Activated CD4-positive, CD25-positive, alpha-beta regulatory T cell treated with anti-CD3 and anti-CD28 coated beads, Interleukin-2, amount 50 U/mL, for 72 hours (primary cell): Measurements from ENCODE around the gene CIZ1.

Source experiments
- DNase-seq: peaks from one replicate; pipeline ENCODE4 v3.0.0; 2021

CIZ1 gene

DNA sequence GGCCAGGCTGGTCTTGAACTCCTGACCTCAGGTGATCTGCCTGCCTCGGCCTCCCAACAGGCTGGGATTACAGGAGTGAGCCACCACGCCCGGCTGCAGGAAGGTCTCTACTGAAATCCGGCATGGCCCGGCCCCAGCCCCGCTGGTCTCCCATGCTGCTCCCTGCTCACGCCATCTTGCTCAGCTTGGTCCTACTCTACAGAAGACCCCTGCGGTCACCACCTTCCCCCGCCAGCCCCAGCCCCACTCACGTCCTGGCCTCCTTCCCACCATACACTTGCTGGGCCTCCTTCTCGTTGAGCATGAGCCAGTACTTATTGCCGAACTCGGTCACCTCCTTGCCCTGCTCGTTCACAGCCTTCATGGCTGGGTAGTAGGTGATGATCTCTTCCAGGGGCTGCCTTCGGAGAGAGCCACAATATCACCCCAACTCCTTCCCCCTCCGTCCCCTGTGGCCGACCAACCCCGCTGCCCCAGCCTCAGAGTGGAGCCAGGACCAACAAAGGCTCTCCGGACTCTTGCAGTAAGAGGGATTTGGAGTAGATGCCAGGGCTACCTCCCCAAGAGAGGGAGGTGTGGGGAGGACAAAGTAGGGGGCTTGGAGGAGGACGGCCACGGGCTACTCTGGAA is 67.8 kb downstream of the CIZ1 start:
- no peak for DNase-seq

DNA sequence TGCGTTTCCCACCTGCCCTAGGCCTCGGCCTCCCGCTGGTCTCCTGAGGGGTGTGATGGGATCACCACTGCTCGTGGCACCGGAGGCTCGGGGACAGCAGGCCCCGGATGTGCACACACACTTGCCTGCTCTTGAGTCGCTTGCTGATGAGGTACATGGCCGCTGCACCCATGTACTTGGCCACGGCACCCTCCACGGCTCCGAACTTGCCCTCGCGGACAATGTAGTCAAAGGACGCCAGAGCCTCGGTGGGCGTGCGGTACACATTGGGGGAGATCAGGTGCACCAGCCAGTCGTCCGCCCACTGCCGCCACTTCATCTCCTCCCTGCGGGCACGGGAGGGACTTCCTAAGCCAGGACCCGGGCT is 68.6 kb downstream of the CIZ1 start:
- no peak for DNase-seq

DNA sequence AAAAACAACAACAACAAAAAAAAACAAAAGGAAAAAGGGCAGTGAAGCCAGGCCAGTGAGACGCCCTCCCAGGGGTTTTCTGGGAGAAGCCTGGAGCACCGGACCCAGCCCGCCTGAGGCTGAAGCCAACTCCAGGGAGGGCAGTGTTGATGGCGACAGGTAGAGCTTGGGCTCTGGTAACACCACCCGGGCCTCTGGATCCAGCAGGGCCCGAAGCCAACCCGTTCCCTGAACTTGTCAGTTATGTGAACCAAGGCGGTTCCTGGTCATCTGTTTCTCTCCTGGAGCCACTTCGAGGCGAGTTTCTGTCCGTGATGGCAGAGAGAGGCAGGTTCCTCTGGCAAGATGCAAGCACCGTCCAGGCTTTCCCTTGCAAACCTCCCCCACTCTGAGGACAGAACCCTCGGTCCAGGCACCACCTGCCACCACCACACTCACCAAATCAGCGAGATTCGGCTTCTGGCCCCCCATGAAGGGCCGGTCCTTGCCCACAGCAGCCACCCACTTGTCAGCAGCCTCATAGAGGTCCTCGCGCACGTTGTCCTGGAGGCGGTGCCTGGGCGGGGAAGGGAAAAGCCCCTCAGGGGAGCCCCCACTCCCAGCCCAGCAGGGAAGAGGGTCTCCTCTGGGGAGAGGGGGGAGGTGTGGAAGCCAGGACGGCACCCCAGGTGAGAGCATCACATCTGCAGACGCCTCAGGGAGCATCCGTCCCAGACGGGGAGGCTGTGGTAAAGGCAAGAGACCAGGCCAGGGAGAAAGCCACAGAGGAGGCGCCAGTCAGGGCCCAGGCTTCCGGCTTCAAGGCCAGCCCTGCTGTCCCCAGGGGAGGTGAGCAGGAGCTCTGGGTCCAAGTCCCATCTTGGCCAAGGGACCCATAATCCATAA is 69.2 kb downstream of the CIZ1 start:
- DNase-seq: no peak

DNA sequence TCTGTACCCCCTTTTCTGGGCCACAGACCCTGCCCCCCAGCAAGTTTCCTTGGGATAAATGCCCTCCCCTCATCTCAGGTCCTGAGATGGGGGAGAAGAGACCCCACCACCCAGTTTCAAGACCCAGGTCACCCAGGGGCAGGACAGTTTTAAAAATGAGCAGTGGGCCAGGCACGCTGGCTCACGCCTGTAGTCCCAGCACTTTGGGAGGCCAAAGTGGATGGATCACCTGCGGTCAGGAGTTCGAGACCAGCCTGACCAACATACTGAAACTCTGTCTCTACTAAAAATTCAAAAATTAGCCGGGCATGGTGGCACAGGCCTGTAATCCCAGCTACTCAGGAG is 69.9 kb downstream of the CIZ1 start:
- no peak for DNase-seq

DNA sequence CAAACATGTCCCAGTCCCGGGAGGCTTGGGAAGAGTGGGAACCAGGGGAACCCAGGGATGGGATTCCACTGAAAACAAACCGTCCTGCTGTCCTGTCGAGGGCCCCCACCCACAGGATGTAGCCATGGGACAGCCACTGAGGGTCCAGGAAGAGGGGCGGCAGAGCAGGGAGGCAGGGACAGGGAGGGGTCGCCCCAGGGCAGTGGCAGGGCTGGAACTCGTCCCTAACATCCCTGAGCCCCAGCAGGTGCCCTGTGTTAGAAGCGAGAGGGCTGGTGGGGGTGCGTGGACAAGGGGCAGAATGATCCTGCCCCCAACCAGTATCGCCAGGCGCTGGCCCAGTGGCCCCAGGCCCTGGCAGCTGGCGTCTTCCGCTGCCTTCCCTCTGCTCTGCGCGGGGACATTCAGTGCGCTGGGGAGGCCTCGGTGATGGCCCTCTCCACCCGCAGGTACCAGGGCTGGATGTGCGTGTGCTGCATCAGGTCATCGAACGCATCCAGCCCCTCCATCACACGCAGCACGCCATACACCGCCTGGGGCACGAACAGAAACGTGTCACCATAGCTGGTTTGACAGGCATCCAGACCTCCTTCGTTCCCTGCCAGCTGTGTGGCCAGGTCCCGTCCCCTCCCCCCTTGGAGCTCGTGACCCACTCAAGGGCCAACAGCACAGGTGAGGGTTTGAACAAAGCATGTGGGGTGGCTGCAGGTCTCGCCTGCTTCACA is 70.5 kb downstream of the CIZ1 start:
- DNase-seq: no peak

DNA sequence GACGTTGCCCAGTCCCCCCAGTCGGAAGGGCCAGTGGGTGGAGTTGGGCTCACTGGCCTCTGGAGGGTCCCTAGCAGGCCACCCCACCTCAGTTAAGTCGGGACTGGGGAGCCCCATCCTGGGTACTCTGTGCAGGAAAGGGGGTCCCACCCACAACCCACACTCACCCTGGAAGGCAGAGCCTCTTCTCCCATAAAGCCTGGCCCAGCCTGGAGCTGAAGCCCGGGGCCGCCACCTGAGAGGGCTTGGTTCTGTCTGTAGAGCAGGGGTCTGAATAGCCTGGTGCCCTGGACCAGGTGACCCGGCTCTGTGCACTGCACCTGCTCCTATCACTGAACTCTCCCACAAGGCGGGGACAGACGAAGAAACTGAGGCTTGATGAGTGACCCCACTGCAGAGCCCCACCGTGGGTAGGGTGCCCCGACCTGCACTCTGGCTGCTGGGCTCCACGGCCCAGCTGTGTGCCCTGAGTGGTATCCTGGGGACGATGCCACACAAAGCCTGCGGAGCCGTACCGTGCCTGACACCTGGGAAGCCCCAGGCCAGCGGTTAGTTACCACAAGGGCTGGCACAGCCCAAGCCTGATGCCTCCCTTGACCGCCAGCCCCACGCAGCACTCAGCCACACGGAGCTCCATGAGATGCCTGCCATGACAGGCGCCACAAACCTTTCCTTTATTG is 71.2 kb downstream of the CIZ1 start:
- no peak for DNase-seq

DNA sequence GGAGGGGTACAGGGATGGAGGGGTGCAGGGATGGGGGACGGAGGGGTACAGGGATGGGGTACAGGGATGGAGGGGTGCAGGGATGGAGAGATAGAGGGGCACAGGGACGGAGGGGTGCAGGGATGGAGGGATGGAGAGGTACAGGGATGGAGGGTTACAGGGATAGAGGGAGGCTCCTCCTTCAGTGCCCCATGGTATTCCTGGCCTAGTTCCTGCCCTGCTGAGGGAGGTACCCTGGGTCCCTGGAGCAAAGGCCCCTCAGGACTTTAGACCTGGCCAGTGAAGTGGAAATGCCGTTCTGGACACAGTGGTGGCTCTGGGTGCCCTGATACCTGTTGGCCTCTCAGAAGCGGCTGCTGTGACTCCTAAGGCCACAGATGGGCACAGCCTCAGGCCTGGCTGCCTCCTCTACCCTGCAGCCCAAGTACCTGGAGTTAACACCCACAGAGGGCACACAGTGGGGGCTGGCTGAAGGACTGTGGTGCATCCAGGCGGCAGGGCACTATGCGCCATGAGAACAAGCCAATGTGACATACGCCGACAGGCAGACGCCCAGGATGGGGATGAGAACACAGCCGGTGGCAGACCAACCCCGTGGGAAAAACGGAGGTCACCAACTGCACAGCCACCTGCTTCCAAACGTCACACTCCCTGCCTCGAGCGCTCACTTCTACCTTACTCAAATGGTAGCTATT is 72.3 kb downstream of the CIZ1 start:
- no peak for DNase-seq

DNA sequence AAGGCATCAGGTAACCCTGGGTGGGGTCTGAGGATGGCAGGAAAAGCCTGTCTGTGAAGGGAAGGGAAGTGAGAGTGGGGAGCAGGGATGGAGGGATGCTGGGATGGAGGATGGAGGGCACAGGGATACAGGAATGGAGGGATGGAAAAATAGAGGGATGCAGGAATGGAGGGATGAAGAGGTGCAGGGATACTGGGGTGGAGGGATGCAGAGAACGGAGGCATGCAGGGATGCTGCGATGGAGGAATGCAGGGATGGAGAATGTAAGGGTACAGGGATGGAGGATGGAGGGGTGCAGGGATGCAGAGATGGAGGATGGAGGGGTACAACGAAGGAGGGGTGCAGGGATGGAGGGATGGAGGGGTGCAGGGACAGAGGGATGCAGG is 72.9 kb downstream of the CIZ1 start:
- DNase-seq: no peak

DNA sequence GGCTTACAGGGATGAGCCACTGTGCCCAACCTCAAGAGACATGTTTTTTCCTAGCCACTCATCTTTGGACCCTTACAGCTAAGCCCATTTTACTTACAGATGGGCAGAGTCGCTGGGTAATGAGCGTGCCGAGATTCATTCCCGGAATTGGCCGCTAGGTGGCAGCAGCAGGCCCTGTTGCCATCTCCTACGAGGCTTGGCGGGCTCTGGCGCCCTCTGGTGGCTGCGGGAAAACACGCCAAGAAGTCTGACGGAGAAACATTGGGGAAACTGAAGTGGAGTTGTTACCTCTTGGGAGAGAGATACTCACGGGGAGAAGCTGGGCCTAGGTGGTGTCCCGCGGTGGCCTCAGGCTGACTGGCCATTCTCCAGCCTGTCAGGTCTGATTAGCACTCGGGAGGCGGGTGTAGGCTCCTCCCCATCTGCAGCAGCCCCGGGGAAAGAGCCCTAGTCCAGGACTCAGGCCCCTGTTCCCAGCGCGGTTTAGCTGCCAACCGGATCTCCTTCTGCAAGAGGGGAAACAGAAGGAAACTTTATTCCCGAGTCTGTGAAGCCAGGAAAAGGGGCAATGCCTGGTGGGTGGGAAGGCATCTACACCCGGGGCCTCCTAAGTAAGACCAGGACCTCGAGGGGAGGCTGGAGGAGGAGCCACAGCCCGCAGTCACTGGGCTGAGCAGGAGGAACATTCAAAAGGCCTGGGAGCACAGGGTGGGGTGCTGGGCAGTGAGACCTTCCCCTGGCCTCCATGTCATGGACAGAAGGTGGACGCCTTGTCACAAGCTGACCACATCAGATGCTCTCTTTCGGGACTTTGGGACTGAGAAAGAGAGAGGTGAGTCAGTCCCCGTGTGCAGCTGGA is 73.5 kb downstream of the CIZ1 start:
- DNase-seq: peak; percentile 99

DNA sequence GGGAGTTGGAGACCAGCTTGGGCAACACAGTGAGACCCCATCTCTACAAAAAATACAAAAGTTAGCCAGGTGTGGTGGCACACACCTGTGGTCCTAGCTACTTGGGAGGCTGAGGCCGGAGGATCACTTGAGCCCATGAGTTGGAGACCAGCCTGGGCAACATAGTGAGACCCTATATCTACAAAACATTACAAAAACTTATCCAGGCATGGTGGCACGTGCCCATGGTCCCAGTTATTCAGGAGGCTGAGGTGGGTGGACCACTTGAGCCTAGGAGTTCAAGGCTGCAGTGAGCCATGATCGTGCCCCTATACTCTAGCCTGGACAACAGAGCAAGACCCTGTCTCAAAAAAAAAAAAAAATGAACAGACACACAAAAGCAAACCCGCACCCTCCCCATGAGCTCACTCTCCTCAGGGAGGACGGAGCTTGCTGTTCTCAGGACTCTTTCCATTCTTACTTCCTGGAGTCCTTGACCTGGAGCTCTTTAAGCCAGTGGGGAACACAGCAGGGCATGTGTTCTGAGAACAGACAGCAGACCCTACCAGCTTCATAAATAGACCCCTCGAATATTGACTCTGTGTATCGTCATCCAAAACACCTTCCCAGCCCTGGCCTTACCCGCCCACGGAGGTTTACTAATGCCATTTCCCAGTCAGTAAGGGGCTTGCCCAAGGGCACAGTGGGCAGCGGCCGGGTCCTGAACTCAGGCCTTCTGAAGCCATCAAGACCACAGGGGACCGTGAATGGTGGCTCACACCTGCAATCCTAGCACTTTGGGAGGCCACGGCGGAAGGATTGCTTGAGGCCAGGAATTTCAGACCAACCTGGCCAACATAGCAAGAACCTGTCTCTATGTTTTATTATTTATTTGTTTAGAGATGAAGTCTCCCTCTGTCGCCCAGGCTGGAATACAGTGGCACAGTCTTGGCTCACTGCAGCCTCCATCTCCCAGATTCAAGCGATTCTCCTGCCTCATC is 75.0 kb downstream of the CIZ1 start:
- no peak for DNase-seq
